WERI-Rb-1 (cell line): ENCODE measurements around the gene NXN.
A peak's percentile ranks its signal among the peaks of the same experiment; 100 is the strongest.

Experiments
- DNase-seq: peaks from one replicate; pipeline ENCODE4 v3.0.0-alpha.2; 2020
- H3K27ac ChIP-seq: fragments of 250-450 bp; sonication (Bioruptor Pico); 2 replicates; pipeline ENCODE4 v1.5.1; 2020; ENCODE audit warnings: mild to moderate bottlenecking, moderate library complexity
- H3K27me3 ChIP-seq: fragments of 250-450 bp; sonication (Bioruptor Pico); 2 replicates; pipeline ENCODE4 v1.5.1; 2021; ENCODE audit warnings: mild to moderate bottlenecking, low read depth, moderate library complexity; ENCODE audit not compliant: insufficient read depth, severe bottlenecking
- H3K36me3 ChIP-seq: fragments of 250-450 bp; sonication (Bioruptor Pico); 2 replicates; pipeline ENCODE4 v1.5.1; 2020; ENCODE audit warnings: mild to moderate bottlenecking, moderate library complexity
- H3K4me3 ChIP-seq: 2 replicates; pipeline ENCODE4 v1.5.1; 2011; ENCODE audit warnings: low read depth, mild to moderate bottlenecking, control low read depth, low read length
- H3K9me3 ChIP-seq: fragments of 250-450 bp; sonication (Bioruptor Pico); 2 replicates; pipeline ENCODE4 v1.5.1; 2021; ENCODE audit warnings: mild to moderate bottlenecking, moderate library complexity; ENCODE audit not compliant: severe bottlenecking
- CTCF ChIP-seq: IDR thresholded peaks from 2 replicates; pipeline ENCODE4 v1.5.1; 2011; ENCODE audit warnings: low read depth, mild to moderate bottlenecking, control low read depth, inconsistent platforms, low read length

Gene NXN

GRCh38 chr17:851924-852323 is 127.7 kb downstream of the NXN start:
- H3K27me3 ChIP-seq = no peaks in the 10 kb centered on the region
- no peak for DNase-seq
- no peak overlapping the region for H3K4me3 ChIP-seq
- no peak overlapping the region for H3K27ac ChIP-seq
- no peak for TF ChIP-seq CTCF
- H3K36me3 ChIP-seq = peaks cover 4% of the 10 kb centered on the region; the same call in 1 of the 2 replicates
- H3K9me3 ChIP-seq = no peaks in the 10 kb centered on the region

GRCh38 chr17:850851-851763 is 128.5 kb downstream of the NXN start:
- no peak for DNase-seq
- Histone ChIP-seq H3K9me3 (no peaks in the 10 kb centered on the region), H3K27me3 (no peaks in the 10 kb centered on the region), H3K36me3 (peaks cover 4% of the 10 kb centered on the region; the same call in 1 of the 2 replicates), H3K4me3 (no peak overlapping the region), H3K27ac (no peak overlapping the region; the same call in none of the 2 replicates)
- no peak for TF ChIP-seq CTCF

- Histone ChIP-seq H3K4me3 (no peak overlapping the region), H3K27me3 (no peaks in the 10 kb centered on the region), H3K27ac (peak overlapping the region; percentile 64), H3K9me3 (no peaks in the 10 kb centered on the region), H3K36me3 (peaks cover 4% of the 10 kb centered on the region; the same call in 1 of the 2 replicates)
- DNase-seq = no peak
- TF ChIP-seq CTCF = no peak
Observed at GRCh38 chr17:850086-850850, 129.3 kb downstream of the NXN start.

- Histone ChIP-seq H3K27ac (peak overlapping the region; percentile 64), H3K27me3 (no peaks in the 10 kb centered on the region), H3K4me3 (peak overlapping the region; percentile 4; the same call in 1 of the 2 replicates), H3K36me3 (no peaks in the 10 kb centered on the region), H3K9me3 (no peaks in the 10 kb centered on the region)
- no peak for TF ChIP-seq CTCF
- no peak for DNase-seq
Observed at GRCh38 chr17:848402-848801, 131.2 kb downstream of the NXN start.

- DNase-seq = no peak
- H3K4me3 ChIP-seq = no peak overlapping the region
- H3K9me3 ChIP-seq = no peaks in the 10 kb centered on the region
- peaks cover 5% of the 10 kb centered on the region for H3K36me3 ChIP-seq
- no peak for TF ChIP-seq CTCF
- peak overlapping the region; percentile 64 for H3K27ac ChIP-seq
- no peaks in the 10 kb centered on the region for H3K27me3 ChIP-seq
Observed at GRCh38 chr17:846901-847843, 132.4 kb downstream of the NXN start.
